Activated gamma-delta T cell treated with Interleukin-2 at 50 U/mL for 16 hours (primary cell): Measurements from ENCODE around the gene CHAF1B.
A peak's percentile ranks its signal among the peaks of the same experiment; 100 is the strongest.
"Not testable (repeated sequence)": the region's sequence is repeated elsewhere in the genome, so short reads cannot be mapped to it uniquely, and the experiment has no call there.

ENCODE experiments used
- DNase-seq: peaks from one replicate; pipeline ENCODE4 v3.0.0-alpha.2; 2020

CHAF1B gene

GRCh38 chr21:36385233-36386030, at the start of gene CHAF1B:
Gene CHAF1B (plus strand): TSS chr21:36385392. CDS start chr21:36386137, 745 bp downstream.
- DNase-seq, result peak; percentile 73

- no peak for DNase-seq
Observed at GRCh38 chr21:36337099-36337509, 48.1 kb upstream of the CHAF1B start.

GRCh38 chr21:36338975-36339374, 46.2 kb upstream of the CHAF1B start:
- DNase-seq, result no peak

GRCh38 chr21:36342581-36342980, 42.6 kb upstream of the CHAF1B start:
- DNase-seq, result not testable (repeated sequence)

- no peak for DNase-seq
Observed at GRCh38 chr21:36344931-36345330, 40.3 kb upstream of the CHAF1B start.

GRCh38 chr21:36347278-36347961, 37.8 kb upstream of the CHAF1B start:
- no peak for DNase-seq

- no peak for DNase-seq
Observed at GRCh38 chr21:36347962-36348328, 37.2 kb upstream of the CHAF1B start.

GRCh38 chr21:36349315-36349714, 35.9 kb upstream of the CHAF1B start:
- no peak for DNase-seq

GRCh38 chr21:36350282-36350910, 34.8 kb upstream of the CHAF1B start:
- no peak for DNase-seq

- DNase-seq, result no peak
Observed at GRCh38 chr21:36354918-36355680, 30.1 kb upstream of the CHAF1B start.

GRCh38 chr21:36355868-36356267, 29.3 kb upstream of the CHAF1B start:
- DNase-seq, result no peak

- DNase-seq, result no peak
Observed at GRCh38 chr21:36359185-36359584, 26.0 kb upstream of the CHAF1B start.

GRCh38 chr21:36369064-36369685, 16.0 kb upstream of the CHAF1B start:
- no peak for DNase-seq

GRCh38 chr21:36375994-36376393, 9.2 kb upstream of the CHAF1B start:
- DNase-seq, result no peak

GRCh38 chr21:36377391-36377842, 7.8 kb upstream of the CHAF1B start:
- no peak for DNase-seq

- no peak for DNase-seq
Observed at GRCh38 chr21:36379251-36379650, 5.9 kb upstream of the CHAF1B start.

GRCh38 chr21:36381841-36382589, 3.2 kb upstream of the CHAF1B start:
- DNase-seq, result no peak

- not testable (repeated sequence) for DNase-seq
Observed at GRCh38 chr21:36382722-36383121, 2.5 kb upstream of the CHAF1B start.

- no peak for DNase-seq
Observed at GRCh38 chr21:36384885-36385232, 333 bp upstream of the CHAF1B start.

GRCh38 chr21:36386031-36386642, 945 bp downstream of the CHAF1B start:
- DNase-seq, result no peak

GRCh38 chr21:36388096-36388495, 2.9 kb downstream of the CHAF1B start:
- no peak for DNase-seq
